Activated gamma-delta T cell treated with Interleukin-2 at 50 U/mL for 16 hours (primary cell): ENCODE data around the gene RPTOR.

Source experiments
- DNase-seq: peaks from one replicate; pipeline ENCODE4 v3.0.0-alpha.2; 2020

The RPTOR gene

GRCh38 chr17:80822700-80823410, 278.2 kb downstream of the RPTOR start:
- DNase-seq, result no peak

- DNase-seq, result no peak
Measured at GRCh38 chr17:80824549-80825470, 280.2 kb downstream of the RPTOR start.

GRCh38 chr17:80825471-80826345, 281.1 kb downstream of the RPTOR start:
- no peak for DNase-seq

- DNase-seq, result no peak
Measured at GRCh38 chr17:80826346-80826954, 281.8 kb downstream of the RPTOR start.

- peak; percentile 17 for DNase-seq
Measured at GRCh38 chr17:80826955-80827645, 282.5 kb downstream of the RPTOR start.

GRCh38 chr17:80827646-80828643, 283.3 kb downstream of the RPTOR start:
- DNase-seq, result no peak

GRCh38 chr17:80829166-80829813, 284.7 kb downstream of the RPTOR start:
- DNase-seq, result no peak

GRCh38 chr17:80830020-80830780, 285.6 kb downstream of the RPTOR start:
- DNase-seq, result no peak

- no peak for DNase-seq
Measured at GRCh38 chr17:80831491-80831890, 286.9 kb downstream of the RPTOR start.

GRCh38 chr17:80832266-80832676, 287.6 kb downstream of the RPTOR start:
- DNase-seq, result no peak

GRCh38 chr17:80832888-80833583, 288.4 kb downstream of the RPTOR start:
- DNase-seq, result peak; percentile 67

- DNase-seq, result no peak
Measured at GRCh38 chr17:80833952-80834892, 289.6 kb downstream of the RPTOR start.

GRCh38 chr17:80834893-80835275, 290.2 kb downstream of the RPTOR start:
- no peak for DNase-seq

GRCh38 chr17:80835816-80836657, 291.4 kb downstream of the RPTOR start:
- no peak for DNase-seq

GRCh38 chr17:80836658-80836965, 292.0 kb downstream of the RPTOR start:
- DNase-seq, result no peak

- DNase-seq, result no peak
Measured at GRCh38 chr17:80836971-80837481, 292.4 kb downstream of the RPTOR start.
